EH (cell line): ENCODE results near the gene PRSS36.

Experiments used
- DNase-seq: peaks from one replicate; pipeline ENCODE4 v3.0.0-alpha.2; 2015; ENCODE audit warnings: low read depth

Gene PRSS36

GRCh38 chr16:31099860-31100638, 49.8 kb downstream of the PRSS36 start:
- peak; percentile 80 for DNase-seq

DNA sequence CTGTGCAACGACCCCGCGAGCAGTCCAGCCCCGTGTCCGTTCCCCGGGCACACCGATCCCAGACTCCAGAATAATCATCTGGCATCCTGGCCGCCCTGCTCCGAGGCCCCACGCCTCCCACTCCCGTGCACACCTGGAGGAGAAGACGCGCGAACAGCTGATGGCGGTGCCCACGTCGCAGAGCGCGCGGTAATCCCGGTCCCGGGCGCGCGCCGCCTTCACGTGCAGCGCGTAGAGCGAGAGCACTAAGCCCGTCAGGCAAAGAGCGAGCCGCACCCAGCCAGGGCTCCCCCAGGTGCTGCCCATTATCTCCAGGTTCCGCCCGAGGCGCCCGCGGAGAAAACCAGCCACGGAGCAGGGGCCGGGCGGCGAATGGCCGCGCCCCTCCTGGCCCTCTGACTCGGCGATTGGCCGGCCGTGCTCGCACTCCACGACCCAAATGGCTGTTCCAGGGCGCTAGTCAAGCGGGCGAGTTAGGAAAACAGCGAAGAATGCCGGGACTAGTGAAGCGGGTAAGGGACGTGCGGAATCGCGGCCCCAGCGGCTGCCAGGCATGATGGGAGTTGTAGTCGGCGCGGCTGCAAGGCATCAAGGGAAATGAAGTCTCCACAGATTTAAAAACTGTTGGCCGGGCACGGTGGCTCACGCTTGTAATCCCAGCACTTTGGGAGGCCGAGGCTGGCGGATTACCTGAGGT, 55.3 kb downstream of the PRSS36 start, which contains the start of gene VKORC1:
VKORC1 (minus strand) TSS at position 374 of the 697 bp plus-strand sequence; CDS start at position 306, 68 bp downstream.
- DNase-seq = peak; percentile 98

DNA sequence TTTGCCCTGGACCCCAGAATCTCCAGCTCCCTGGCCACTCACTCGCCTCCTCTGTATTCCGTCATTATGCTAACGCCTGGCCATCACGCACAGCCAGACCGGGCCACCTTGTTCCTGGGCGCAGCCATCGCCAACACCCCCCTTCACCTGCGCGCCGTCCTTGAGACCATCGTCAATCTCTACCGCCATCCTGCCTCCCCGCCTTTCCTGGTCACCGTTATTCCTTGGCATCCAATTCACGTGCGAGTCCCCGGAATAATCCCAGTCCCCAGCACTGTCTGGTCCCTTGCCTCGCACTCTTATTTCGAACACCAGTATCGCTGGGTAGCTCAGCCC, 55.8 kb downstream of the PRSS36 start:
- DNase-seq = no peak

DNA sequence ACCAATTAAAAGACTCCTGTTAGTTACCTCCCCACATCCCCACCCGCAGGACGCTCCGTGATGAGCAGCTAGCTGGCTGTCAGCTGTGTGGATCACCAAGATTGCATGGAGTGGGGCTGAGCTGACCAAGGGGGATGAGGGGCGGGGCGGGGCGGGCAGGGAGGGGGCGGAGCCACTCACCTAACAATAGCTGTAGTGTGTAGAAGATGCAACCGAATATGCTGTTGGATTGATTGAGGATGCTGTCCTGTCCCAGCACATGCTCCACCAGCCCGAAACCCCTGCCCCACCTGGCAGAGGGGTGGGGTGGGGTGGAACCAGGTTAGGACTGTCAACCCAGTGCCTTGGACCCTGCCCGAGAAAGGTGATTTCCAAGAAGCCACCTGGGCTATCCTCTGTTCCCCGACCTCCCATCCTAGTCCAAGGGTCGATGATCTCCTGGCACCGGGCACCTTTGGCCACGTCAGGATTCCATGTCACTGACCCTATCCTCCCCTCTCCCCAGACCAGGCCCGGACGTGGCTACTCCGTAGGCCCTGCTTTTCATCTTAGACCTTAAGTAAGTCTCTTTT, 56.6 kb downstream of the PRSS36 start:
- DNase-seq = peak; percentile 59

DNA sequence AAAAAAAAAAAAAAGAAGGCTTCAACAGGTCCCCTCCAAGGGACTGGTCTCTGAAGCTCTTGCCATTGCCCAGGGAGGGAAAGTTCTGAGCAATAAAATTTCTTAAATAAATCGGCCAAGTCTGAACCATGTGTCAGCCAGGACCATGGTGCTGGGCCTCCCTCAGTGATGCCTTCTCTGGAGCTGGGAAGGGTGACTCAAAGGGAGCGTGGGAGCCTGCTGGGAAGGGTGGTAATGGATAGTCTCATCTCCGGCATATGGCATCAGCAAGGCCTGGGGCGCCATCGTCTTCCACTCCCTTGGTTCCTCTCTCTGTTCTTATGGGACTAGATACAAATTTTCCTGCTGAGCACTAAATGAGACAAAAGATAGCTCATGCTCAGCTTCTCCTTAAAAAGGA, 57.5 kb downstream of the PRSS36 start:
- peak; percentile 73 for DNase-seq

- peak; percentile 67 for DNase-seq
Measured at GRCh38 chr16:31090540-31090939, 59.3 kb downstream of the PRSS36 start.

- DNase-seq = no peak
Measured at GRCh38 chr16:31089199-31089598, 60.7 kb downstream of the PRSS36 start.
